ENCODE measurements around the gene MALAT1.
"Not testable (repeated sequence)": the region's sequence is repeated elsewhere in the genome, so short reads cannot be mapped to it uniquely, and the experiment has no call there.

MALAT1 gene

DNA sequence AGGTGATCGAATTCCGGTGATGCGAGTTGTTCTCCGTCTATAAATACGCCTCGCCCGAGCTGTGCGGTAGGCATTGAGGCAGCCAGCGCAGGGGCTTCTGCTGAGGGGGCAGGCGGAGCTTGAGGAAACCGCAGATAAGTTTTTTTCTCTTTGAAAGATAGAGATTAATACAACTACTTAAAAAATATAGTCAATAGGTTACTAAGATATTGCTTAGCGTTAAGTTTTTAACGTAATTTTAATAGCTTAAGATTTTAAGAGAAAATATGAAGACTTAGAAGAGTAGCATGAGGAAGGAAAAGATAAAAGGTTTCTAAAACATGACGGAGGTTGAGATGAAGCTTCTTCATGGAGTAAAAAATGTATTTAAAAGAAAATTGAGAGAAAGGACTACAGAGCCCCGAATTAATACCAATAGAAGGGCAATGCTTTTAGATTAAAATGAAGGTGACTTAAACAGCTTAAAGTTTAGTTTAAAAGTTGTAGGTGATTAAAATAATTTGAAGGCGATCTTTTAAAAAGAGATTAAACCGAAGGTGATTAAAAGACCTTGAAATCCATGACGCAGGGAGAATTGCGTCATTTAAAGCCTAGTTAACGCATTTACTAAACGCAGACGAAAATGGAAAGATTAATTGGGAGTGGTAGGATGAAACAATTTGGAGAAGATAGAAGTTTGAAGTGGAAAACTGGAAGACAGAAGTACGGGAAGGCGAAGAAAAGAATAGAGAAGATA lies at the start of gene MALAT1:
TSS of gene MALAT1 (plus strand) at position 69 of the 736 bp plus-strand sequence.
- in situ Hi-C loops (cut with MboI; ENCODE audit: low sequenced_read_pairs) = no loop called here

DNA sequence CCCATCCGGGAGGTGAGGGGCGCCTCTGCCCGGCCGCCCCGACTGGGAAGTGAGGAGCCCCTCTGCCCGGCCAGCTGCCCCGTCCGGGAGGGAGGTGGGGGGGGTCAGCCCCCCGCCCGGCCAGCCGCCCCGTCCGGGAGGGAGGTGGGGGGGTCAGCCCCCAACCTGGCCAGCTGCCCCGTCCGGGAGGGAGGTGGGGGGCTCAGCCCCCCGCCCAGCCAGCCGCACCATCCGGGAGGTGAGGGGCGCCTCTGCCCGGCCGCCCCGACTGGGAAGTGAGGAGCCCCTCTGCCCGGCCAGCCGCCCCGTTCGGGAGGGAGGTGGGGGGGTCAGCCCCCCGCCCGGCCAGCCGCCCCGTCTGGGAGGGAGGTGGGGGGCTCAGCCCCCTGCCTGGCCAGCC lies 47.5 kb upstream of the MALAT1 start:
- in situ Hi-C loops (cut with MboI; ENCODE audit: low sequenced_read_pairs) = not testable (repeated sequence)

DNA sequence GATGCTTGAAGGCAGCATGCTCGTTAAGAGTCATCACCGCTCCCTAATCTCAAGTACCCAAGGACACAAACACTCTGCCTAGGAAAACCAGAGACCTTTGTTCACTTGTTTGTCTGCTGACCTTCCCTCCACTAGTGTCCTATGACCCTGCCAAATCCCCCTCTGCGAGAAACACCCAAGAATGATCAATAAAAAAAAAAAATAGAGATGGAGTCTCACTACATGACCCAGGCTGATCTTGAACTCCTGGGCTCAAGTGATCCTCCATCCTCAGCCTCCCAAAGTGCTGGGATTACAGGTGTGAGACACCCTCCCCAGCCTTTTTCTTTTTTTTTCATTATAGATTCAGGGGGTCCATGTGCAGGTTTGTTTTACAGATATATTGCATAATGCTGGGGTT lies 46.6 kb upstream of the MALAT1 start:
- in situ Hi-C loops (cut with MboI; ENCODE audit: low sequenced_read_pairs) = not testable (repeated sequence)

DNA sequence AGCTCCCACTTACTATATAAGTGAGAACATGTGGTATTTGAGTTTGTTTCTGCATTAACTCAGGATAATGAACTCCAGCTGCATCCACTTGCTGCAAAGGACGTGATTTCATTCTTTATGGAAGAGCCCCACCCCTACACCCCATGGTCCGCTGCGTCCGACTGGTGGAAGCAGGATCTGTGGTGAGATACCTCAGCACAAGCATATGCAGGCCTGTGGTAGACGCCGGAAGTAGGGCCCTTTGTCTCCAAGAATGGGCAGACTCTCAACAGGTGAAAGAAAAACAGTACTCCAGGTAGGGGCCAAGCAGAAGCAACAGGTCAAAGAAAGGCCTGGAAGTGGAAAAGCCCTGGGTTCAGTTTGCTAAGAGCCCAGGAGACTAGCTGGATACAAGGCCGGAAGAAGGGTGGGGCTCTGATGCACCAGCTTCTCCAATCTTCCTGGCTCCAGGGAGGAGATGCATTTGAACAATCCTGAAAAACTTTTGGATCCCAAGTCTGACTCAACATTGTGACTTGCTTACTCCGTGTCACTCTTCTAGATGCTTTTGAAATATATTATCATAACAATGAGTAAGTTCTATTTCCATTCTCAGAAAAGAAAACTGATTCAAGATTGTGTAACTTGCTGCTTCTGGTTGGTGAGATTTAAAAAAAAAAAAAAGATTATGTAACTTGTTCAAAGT lies 45.9 kb upstream of the MALAT1 start:
- in situ Hi-C loops (cut with MboI; ENCODE audit: low sequenced_read_pairs) = no loop called here

DNA sequence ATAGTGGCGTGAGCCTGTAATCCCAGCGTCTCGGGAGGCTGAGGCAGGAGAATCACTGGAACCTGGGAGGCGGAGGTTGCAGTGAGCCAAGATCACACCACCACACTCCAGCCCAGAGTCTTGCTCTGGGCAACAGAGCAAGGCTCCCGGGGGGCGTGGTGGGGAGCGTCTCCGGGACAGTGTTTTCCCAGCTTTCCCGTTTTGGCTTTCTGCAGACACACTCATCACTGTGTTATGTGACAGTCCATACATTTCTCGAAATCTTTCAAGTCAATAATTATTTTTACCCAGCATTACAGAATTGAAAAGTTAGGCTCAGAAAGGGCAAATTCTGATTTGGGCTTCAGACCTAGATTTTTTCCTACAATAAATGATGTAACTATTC lies 44.5 kb upstream of the MALAT1 start:
- in situ Hi-C loops (cut with MboI; ENCODE audit: low sequenced_read_pairs) = no loop called here

DNA sequence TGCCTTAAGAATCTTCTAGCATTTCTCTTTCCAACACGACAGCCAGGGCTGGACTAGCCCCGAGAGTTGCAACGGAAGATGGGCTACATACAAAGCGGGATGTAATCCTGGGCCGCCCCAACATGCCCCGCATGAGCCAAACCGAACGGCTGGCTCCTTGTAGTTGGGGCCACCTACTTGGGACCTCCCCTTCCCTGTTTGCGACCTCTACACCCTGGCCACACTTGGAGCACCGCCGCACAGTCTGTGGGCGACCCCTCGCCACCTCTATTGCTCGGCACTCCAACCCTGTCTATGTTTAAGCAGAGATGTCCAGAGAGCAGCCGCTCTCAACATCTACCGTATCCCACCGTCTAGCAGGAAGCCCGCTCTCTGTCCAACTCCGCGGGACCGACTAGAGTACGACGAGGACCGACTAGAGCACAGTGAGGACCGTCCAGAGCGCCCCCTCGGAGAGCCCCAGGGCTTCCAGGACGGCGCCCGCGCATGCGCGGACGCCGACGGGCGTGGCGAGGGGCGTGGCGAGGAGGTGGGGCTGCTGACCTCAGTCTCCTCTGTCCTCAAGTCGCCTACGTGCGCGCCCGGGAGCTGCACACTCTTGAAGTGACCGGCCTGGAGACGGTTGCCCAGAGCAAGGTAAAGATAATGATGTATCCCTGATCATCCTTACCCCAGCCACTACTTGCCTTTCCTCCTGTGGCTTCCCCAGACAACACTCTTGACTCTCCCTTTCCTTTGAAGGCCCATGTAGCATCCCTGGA lies 44.0 kb upstream of the MALAT1 start:
- in situ Hi-C loops (cut with MboI; ENCODE audit: low sequenced_read_pairs) = no loop called here

DNA sequence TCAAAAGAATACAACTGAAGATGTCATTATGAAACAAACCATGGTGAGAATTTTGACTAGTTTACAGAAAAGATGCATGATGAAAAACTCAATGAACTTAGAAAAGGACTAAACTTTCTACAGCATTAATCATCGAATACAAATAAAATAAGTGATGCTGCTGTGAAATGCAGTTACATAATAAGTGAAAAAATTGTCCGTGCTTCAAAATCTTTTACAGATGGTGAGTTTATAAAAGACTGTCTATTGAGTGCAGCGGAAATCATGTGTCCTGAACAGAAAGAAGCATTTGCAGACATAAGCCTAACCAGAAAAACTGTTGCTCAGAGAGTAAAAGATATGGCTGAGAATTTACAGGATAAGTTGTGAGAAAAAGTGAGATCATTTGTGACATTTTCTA lies 42.4 kb upstream of the MALAT1 start:
- in situ Hi-C loops (cut with MboI; ENCODE audit: low sequenced_read_pairs) = no loop called here

DNA sequence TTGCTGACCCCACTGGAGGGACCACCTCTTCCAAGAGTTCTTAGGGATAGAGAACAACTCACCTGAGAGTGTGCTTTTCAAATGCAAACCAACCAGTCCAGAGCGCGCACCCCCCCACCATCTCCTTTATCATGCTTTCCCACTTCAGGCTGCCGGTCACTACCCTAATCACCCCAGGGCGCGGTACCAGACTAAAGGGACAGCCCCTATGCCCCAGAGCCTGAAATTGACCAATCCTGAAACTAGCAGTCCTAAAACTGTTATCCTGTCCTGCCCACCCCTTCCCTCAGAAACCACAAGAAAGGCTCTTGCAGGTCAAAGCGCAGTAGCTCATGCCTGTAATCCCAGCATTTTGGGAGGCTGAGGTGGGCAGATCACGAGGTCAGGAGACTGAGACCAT lies 39.3 kb upstream of the MALAT1 start:
- in situ Hi-C loops (cut with MboI; ENCODE audit: low sequenced_read_pairs) = no loop called here

DNA sequence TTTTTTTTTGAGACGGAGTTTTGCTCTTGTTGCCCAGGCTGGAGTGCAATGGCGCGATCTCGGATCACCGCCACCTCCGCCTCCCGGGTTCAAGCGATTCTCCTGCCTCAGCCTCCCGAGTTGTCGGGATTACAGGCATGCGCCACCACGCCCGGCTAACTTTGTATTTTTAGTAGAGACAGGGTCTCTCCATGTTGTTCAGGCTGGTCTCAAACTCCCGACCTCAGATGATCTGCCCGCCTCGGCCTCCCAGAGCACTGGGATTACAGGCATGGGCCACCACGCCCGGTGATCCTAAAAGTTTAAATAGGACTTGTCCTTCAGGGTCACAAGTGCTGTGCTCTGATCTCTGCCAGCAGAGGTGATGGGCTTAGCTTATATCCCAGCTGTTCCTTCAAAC lies 33.4 kb upstream of the MALAT1 start:
- in situ Hi-C loops (cut with MboI; ENCODE audit: low sequenced_read_pairs) = not testable (repeated sequence)

DNA sequence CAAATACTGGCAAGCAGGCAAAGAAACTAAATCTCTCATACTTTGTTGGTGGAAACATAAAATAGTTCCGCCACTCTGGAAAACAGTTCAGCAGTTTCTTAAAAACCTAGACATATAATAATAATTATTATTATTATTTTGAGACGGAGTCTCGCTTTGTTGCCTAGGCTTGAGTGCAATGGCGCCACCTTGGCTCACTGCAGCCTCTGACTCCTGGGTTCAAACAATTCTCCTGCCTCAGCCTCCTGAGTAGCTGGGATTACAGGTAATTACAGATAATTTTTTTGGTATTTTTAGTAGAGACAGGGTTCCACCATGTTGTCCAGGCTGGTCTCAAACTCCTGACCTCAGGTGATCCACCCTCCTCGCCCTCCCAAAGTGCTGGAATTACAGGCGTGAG lies 31.5 kb upstream of the MALAT1 start:
- in situ Hi-C loops (cut with MboI; ENCODE audit: low sequenced_read_pairs) = not testable (repeated sequence)

DNA sequence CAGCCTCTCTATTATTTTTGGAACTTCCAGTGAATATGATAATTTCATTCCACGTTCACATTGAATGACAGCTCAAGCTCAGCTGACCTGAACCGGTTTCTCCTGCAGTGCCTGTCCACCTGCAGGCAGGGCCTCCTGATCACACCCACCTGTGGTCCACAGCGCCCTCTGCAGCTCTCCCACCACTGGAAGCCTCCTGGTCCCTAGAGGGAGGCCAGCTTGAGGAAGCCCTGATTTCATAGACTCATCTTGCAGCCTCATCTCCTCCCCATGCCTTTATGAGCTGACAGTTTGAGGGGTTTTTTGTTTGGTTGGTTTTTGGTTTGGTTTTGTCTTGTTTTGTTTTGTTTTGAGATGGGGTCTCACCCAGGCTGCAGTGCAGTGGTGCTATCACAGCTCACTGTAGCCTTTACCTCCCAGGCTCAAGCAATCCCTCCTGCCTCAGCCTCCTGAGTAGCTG lies 29.9 kb upstream of the MALAT1 start:
- in situ Hi-C loops (cut with MboI; ENCODE audit: low sequenced_read_pairs) = no loop called here

DNA sequence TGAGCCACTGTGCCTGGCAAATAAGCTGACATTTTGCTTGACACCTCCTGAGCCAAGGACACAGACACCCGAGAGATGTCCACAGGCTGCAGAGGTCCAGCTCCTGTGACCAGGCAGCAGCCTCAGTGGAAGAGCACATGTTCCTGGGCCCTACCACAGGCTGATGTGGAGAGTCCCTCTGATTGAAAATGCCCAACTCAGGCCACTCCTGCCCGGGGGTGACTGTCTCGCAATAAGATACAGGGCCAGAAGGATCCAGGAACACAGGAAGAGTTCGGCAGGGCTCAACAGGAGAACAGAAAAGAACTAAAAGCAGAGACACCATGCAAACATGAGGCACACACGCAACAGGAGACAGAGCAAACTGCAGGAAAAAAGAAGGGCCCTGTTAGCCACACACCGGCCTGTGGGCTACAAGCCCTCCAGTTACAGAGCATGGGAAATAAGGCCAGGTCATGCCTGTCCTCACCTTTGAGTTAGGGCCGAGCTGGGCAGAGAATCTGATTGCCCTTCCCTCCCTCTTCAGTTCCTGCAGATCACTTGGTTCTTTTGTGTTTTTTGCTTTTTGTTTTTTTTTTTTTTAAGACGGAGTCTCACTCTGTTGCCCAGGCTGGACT lies 28.3 kb upstream of the MALAT1 start:
- in situ Hi-C loops (cut with MboI; ENCODE audit: low sequenced_read_pairs) = no loop called here

DNA sequence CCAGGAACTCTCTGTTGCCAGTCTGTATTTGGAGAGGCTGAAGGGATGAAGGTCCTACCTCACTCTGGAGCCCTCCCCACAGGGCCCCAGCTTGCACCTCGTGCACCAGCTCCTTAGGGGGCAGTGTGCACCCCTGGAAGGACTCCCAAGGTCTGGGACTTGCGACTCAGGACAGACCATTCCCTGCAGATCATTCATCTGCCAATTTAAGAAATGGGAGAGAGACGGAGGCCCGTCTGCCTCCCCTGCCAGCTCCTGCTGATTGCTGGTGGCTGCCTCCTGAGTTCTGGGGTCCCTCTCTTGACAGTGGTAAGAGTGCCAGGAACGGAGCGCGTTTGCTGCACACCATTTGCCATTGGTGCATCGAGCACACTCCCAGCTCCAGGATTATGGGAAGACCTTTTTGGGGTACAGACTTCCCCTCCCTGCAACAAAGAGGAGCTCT lies 27.4 kb upstream of the MALAT1 start:
- in situ Hi-C loops (cut with MboI; ENCODE audit: low sequenced_read_pairs) = no loop called here

DNA sequence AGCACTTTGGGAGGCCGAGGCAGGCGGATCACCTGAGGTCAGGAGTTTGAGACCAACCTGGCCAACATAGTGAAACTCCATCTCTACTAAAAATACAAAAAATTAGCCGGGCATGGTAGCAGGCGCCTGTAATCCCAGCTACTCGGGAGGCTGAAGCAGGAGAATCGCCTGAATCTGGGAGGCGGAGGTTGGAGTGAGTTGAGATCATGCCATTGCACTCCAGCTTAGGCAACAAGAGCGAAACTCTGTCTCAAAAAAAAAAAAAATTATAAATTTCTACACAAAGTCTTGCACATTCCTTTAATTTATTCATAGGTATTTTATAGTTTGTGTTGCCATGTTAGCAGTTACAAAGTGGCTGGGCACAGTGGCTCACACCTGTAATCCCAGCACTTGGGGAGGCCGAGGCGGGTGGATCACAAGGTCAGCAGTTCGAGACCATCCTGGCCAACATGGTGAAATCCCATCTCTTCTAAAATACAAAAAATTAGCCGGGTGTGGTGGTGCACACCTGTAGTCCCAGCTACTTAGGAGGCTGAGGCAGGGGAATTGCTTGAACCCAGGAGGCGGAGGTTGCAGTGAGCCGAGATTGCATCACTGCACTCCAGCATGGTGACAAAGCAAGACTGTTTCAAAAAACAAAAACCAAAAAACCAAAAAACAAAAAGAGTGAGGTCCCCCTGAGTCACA lies 26.1 kb upstream of the MALAT1 start:
- in situ Hi-C loops (cut with MboI; ENCODE audit: low sequenced_read_pairs) = not testable (repeated sequence)

DNA sequence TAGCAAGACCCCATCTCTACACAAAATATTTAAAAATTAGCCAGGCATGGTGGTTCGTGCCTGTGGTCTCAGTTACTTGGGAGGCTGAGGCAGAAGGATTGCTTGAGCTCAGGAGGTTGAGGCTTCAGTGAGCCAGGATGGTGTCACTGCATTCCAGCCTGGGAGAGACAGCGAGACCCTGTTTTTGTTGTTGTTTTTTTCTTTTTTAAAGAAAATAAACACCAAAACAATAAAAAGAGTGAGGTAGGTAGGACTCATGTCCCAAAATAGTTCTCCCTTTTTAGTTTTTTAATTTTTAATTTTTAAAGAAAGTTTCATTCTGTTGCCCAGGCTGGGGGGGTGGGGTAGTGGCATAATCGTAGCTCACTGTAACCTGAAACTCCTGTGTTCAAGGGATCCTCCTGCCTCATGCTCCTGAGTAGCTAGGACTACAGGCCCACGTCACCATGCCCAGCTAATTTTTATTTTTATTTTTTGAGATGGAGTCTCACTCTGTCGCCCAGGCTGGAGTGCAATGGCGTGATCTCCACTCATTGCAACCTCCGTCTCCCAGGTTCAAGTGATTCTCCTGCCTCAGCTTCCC lies 25.5 kb upstream of the MALAT1 start:
- in situ Hi-C loops (cut with MboI; ENCODE audit: low sequenced_read_pairs) = no loop called here

DNA sequence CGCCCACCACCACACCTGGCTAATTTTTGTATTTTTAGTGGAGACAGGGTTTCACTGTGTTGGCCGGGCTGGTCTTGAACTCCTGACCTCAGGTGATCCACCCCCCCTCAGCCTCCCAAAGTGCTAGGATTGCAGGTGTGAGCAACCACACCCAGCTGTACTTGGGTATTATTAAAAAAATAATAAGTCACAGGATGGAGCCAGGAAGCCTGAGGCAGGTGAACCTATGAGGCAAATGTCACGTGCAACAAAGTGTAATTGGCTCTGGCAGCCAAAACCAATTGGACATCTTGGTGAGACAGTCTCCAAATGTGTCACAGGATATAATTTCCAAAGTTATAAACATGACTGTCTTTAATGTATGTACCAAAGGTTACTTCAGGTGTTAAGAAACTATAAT lies 24.0 kb upstream of the MALAT1 start:
- in situ Hi-C loops (cut with MboI; ENCODE audit: low sequenced_read_pairs) = no loop called here

DNA sequence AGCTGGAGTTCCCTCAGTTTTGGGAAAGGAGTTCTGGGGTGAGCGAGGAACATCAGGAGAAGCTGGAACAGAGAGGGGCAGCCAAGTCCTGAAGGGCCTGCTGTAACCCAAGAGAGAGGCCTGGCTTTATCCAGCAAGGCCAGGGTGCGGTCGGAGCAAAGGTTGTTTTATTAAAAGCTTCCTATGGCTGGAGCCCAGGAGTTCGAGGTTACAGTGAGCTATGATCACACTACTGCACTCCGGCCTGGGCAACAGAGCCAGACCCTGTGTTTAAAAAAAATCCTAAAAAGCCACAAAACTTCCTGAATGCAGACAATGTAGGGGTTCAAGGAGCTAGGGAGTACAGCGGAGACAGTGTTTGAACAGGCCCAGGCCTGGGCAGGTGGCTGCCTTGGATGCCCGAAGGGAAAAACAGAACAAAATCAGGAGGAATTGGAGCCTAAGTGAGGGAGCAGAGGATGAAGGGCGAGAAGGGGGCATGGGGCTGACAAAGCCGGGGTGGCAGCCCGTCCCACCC lies 22.2 kb upstream of the MALAT1 start:
- in situ Hi-C loops (cut with MboI; ENCODE audit: low sequenced_read_pairs) = no loop called here

DNA sequence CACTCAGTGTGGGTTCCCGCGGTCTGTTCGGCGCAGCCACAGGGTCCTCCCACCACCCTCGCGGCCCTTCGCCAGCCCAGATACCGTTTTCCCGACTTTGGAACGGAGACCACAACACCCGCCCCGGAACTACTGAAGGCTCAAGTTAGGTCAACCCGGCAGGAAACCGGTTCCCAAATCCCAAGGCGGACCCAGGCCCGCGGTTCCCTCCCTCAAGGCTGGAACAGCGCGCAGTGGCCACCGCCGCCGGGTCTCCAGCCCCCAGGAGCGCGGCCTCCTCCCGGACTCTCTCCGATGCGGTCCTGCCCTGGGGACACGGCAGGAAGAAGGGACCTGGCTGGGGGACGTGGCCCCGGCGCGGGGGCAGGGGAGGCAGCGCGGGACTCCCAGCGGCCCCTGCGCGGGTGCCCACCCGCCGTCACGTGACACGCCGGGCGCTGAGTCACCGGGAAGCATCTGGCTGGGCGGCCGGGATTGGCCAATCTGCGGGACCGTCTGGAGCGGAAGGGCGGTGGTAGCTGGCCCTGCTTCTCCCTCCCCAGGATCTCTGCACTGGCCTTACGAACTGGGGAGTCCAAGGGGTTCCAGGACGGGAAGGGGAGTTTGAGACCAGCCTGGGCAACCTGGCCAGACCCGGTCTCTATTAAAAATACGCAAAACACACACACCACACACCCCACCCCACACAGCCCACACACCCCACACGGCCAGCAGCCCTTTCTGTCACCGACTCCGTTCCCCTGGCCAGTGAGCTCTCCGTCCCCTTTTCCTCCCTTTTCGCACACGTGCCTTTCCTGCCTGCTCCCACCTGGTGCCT lies 21.5 kb upstream of the MALAT1 start:
- in situ Hi-C loops (cut with MboI; ENCODE audit: low sequenced_read_pairs) = no loop called here
